Right lobe of liver (tissue), 6 donors: ENCODE data around the gene NCAM2. TPM values are rescaled to one million over a fixed set of nuclear protein-coding genes. Genes with fewer than 3 reads are reported as not detected.

Experiments used
- ATAC-seq, 4 donors: fragments of 200-7000 bp; cut with Tn5 transposase; one replicate each; pipeline ENCODE4 v1.9.1; 2020; ENCODE audit warnings: mild to moderate bottlenecking in 4 of 4, moderate library complexity in 4 of 4
- DNase-seq, 3 donors: peaks; one replicate each; pipeline ENCODE4 v3.0.0-alpha.2; 2020
- H3K27ac ChIP-seq, 3 donors: fragments of 200-600 bp; one replicate each; pipeline ENCODE4 v1.8.0; 2022
- H3K27me3 ChIP-seq, 2 donors: fragments of 200-600 bp; one replicate each; pipeline ENCODE4 v1.8.0; 2022
- H3K36me3 ChIP-seq, 4 donors: fragments of 200-600 bp; sonication (generic) in 1 of 4; one replicate each; pipeline versions ENCODE4 v1.5.1 to v1.8.0; 2017 to 2022; ENCODE audit warnings: control low read depth in 1 of 4
- H3K4me1 ChIP-seq, 4 donors: fragments of 200-600 bp; sonication (generic) in 1 of 4; one replicate each; pipeline versions ENCODE4 v1.5.1 to v1.8.0; 2017 to 2022; ENCODE audit warnings: control low read depth in 1 of 4
- H3K4me3 ChIP-seq, 3 donors: fragments of 200-600 bp; one replicate each; pipeline ENCODE4 v1.8.0; 2022
- H3K9me3 ChIP-seq, 4 donors: fragments of 200-600 bp; sonication (generic) in 1 of 4; one replicate each; pipeline versions ENCODE4 v1.5.1 to v1.8.0; 2017 to 2022; ENCODE audit warnings: control low read depth in 1 of 4
- POLR2A ChIP-seq: fragments of 450-650 bp; IDR thresholded peaks from one replicate; pipeline ENCODE4 v1.6.1; 2017; ENCODE audit warnings: antibody characterized with exemption, mild to moderate bottlenecking
- WGBS: methylation state at CpG from one replicate; pipeline ENCODE4 v1.1.6; 2018; ENCODE audit warnings: low coverage, low lambda C conversion rate; ENCODE audit not compliant: insufficient coverage; ENCODE audit errors: missing lambda C conversion rate; 5-methylcytosine and 5-hydroxymethylcytosine counted together
- intact Hi-C, 2 donors: fragments of 100-400 bp; cut with DNase I; formaldehyde crosslinking; loops; one replicate each; pipeline versions ENCODE4 v1.11.2 to v1.14.1; 2022
- total RNA-seq, 6 experiments: library from RNA; depleted of rRNA in 2 of 6; stranded (reverse); fragments of >200 nt in 2 of 6; fragmentation: NEBNext Ultra II Directional in 3 of 6; extraction: Animal tissue kit (Norgen Biotek cat#: 25700) in 3 of 6; gene quantifications; one replicate each; pipeline versions ENCODE4 v1.1.0 to v1.2.4, GENCODE V29; 2016 to 2023
- TF ChIP-seq, protein P1 (sequence below), 4 donors: fragments of 200-600 bp in 3 of 4; fragments of 450-650 bp in 1 of 4; IDR thresholded peaks; one replicate each; pipeline versions ENCODE4 v1.5.1 to v1.8.0; 2016 to 2022; ENCODE audit warnings: antibody characterized with exemption in 4 of 4, mild to moderate bottlenecking in 2 of 4
- donor health status: DM: no; HTN: yes; CAD: no.
- donor health status: DM: no; HTN: no; CAD: no.
- donor health status: DM: no; HTN: no; CAD: no.
- donor health status: DM: no; HTN: yes; CAD: no.
- donor health status: DM: no; HTN: yes; CAD: no.

NCAM2 gene
- total RNA-seq, 6 experiments from 2014 or later: 0.38 to 1.4 (median 0.81) TPM; not detected in 2

GRCh38 chr21:21559285-21560045, 561.3 kb downstream of the NCAM2 start:
- DNase-seq (peak in 1 of 3 donors; percentile 30), ATAC-seq (no peak)
- Histone ChIP-seq H3K4me1 (no peaks in the 10 kb centered on the region), H3K27me3 (no peaks in the 10 kb centered on the region), H3K27ac (no peak overlapping the region), H3K9me3 (no peaks in the 10 kb centered on the region), H3K36me3 (no peaks in the 10 kb centered on the region), H3K4me3 (no peak overlapping the region)
- intact Hi-C loops: no loop called here
- 37% methylated on average over 2 of the region's 2 CpGs for WGBS
- TF ChIP-seq POLR2A: no peak
- TF ChIP-seq, protein P1, sequence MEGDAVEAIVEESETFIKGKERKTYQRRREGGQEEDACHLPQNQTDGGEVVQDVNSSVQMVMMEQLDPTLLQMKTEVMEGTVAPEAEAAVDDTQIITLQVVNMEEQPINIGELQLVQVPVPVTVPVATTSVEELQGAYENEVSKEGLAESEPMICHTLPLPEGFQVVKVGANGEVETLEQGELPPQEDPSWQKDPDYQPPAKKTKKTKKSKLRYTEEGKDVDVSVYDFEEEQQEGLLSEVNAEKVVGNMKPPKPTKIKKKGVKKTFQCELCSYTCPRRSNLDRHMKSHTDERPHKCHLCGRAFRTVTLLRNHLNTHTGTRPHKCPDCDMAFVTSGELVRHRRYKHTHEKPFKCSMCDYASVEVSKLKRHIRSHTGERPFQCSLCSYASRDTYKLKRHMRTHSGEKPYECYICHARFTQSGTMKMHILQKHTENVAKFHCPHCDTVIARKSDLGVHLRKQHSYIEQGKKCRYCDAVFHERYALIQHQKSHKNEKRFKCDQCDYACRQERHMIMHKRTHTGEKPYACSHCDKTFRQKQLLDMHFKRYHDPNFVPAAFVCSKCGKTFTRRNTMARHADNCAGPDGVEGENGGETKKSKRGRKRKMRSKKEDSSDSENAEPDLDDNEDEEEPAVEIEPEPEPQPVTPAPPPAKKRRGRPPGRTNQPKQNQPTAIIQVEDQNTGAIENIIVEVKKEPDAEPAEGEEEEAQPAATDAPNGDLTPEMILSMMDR (IDR thresholded peaks at IDR 0.05): no peak
